MCF 10A (cell line): ENCODE measurements around the gene MLXIP. TPM values are rescaled to one million over a fixed set of nuclear protein-coding genes. Genes with fewer than 3 reads are reported as not detected.

ENCODE experiments used
- BruUV-seq: library from RNA; stranded (reverse); fragments of 400-500 nt; replicated peaks from 2 replicates; lab custom pipeline; 2021; lab: Mats Ljungman, UMichigan
- CTCF ChIA-PET: fragments of 300-600 bp; sonication (Branson Sonifier 250); formaldehyde crosslinking; extraction: SDS; loops from one replicate; lab custom pipeline; 2021; ENCODE audit warnings: antibody characterized with exemption, inconsistent platforms; lab: Yijun Ruan, JAX
- POLR2A ChIA-PET: fragments of 300-600, 350-650 bp; sonication (Branson Sonifier 250); formaldehyde crosslinking; extraction: SDS; loops from one replicate; lab custom pipeline; 2020; ENCODE audit warnings: antibody characterized with exemption, inconsistent platforms; lab: Yijun Ruan, JAX
- DNase-seq: peaks from one replicate; pipeline ENCODE4 v3.0.0-alpha.2; 2018; ENCODE audit not compliant: unreplicated experiment
- H3K27ac Mint-ChIP-seq: one replicate; pipeline ENCODE4 v1.8.0; 2022; ENCODE audit warnings: mild to moderate bottlenecking, low read depth, mixed read lengths; ENCODE audit not compliant: unreplicated experiment
- H3K27me3 Mint-ChIP-seq: one replicate; pipeline ENCODE4 v1.8.0; 2022; ENCODE audit warnings: mixed read lengths; ENCODE audit not compliant: insufficient read depth, unreplicated experiment
- H3K36me3 Mint-ChIP-seq: one replicate; pipeline ENCODE4 v1.8.0; 2022; ENCODE audit warnings: mild to moderate bottlenecking, moderate library complexity, mixed read lengths; ENCODE audit not compliant: insufficient read depth, unreplicated experiment
- H3K4me1 Mint-ChIP-seq: one replicate; pipeline ENCODE4 v1.8.0; 2022; ENCODE audit warnings: mixed read lengths; ENCODE audit not compliant: insufficient read depth, unreplicated experiment
- H3K4me3 Mint-ChIP-seq: one replicate; pipeline ENCODE4 v1.8.0; 2022; ENCODE audit warnings: mild to moderate bottlenecking, moderate library complexity, mixed read lengths; ENCODE audit not compliant: unreplicated experiment
- H3K9me3 Mint-ChIP-seq: one replicate; pipeline ENCODE4 v1.8.0; 2022; ENCODE audit warnings: mixed read lengths; ENCODE audit not compliant: unreplicated experiment
- CTCF ChIP-seq: fragments of 200-600 bp; IDR thresholded peaks from one replicate; pipeline ENCODE4 v1.8.0; 2022; ENCODE audit warnings: antibody characterized with exemption, mild to moderate bottlenecking; ENCODE audit not compliant: unreplicated experiment
- intact Hi-C: fragments of 100-400 bp; cut with micrococcal nuclease; formaldehyde crosslinking; loops from 2 replicates; pipeline ENCODE4 v1.14.1; 2022
- total RNA-seq: library from RNA; stranded (reverse); gene quantifications from 2 replicates; pipeline ENCODE4 v1.2.3, GENCODE V29; 2022

MLXIP gene
- total RNA-seq, 1 experiment from 2014 or later: 35.6 TPM

GRCh38 chr12:122030424-122031035 lies 48.0 kb upstream of the MLXIP start:
- Mint-ChIP-seq H3K36me3 (peaks cover 15% of the 10 kb centered on the region), H3K27me3 (no peaks in the 10 kb centered on the region), H3K4me3 (peak overlapping the region; percentile 38), H3K27ac (peak overlapping the region; percentile 90), H3K4me1 (peaks cover 41% of the 10 kb centered on the region), H3K9me3 (no peaks in the 10 kb centered on the region)
- TF ChIP-seq CTCF: no peak
- no TSS peak for BruUV-seq
- intact Hi-C loops: no loop called here
- POLR2A ChIA-PET: interaction anchor here (1.1 to 1.3 kb wide), 2 partner anchors 9 to 19 kb away, joined by 3 to 4 read pairs; partner anchors contain the start of gene BCL7A
- CTCF ChIA-PET: interaction anchor here (0.6 to 1.3 kb wide), 4 partner anchors 10 to 92 kb away, joined by 3 to 5 read pairs (median 3); no protein-coding TSS in a partner anchor
- no peak for DNase-seq

GRCh38 chr12:122031342-122032216 lies 47.0 kb upstream of the MLXIP start:
- CTCF ChIA-PET: interaction anchor here (0.6 to 1.3 kb wide), 10 partner anchors 9 to 220 kb away, joined by 3 to 5 read pairs (median 3); no protein-coding TSS in a partner anchor
- no peaks in the 10 kb centered on the region for H3K9me3 Mint-ChIP-seq
- H3K4me1 Mint-ChIP-seq: peaks cover 39% of the 10 kb centered on the region
- no peaks in the 10 kb centered on the region for H3K27me3 Mint-ChIP-seq
- DNase-seq: peak; percentile 53
- H3K4me3 Mint-ChIP-seq: peak overlapping the region; percentile 23
- H3K36me3 Mint-ChIP-seq: peaks cover 26% of the 10 kb centered on the region
- intact Hi-C loops: no loop called here
- no peak overlapping the region for H3K27ac Mint-ChIP-seq
- BruUV-seq: no TSS peak
- peak; percentile 57 for TF ChIP-seq CTCF
- POLR2A ChIA-PET: interaction anchor here (0.6 to 1.3 kb wide), 2 partner anchors 10 to 80 kb away, joined by 3 to 4 read pairs; partner anchors contain the start of gene BCL7A

GRCh38 chr12:122032580-122032979 lies 46.0 kb upstream of the MLXIP start:
- Mint-ChIP-seq H3K27ac (no peak overlapping the region), H3K36me3 (peaks cover 32% of the 10 kb centered on the region), H3K4me1 (peaks cover 38% of the 10 kb centered on the region), H3K9me3 (no peaks in the 10 kb centered on the region), H3K4me3 (no peak overlapping the region), H3K27me3 (no peaks in the 10 kb centered on the region)
- no TSS peak for BruUV-seq
- intact Hi-C loops: no loop called here
- CTCF ChIA-PET: interaction anchor here (0.7 to 1.2 kb wide), 2 partner anchors 90 to 133 kb away, joined by 3 to 8 read pairs; no protein-coding TSS in a partner anchor
- no peak for DNase-seq
- POLR2A ChIA-PET: interaction anchor here (0.6 to 0.7 kb wide), 3 partner anchors 81 to 1976 kb away, joined by 3 read pairs; no protein-coding TSS in a partner anchor
- TF ChIP-seq CTCF: no peak

GRCh38 chr12:122035292-122035691 lies 43.3 kb upstream of the MLXIP start:
- Mint-ChIP-seq H3K4me1 (peaks cover 18% of the 10 kb centered on the region), H3K36me3 (peaks cover 43% of the 10 kb centered on the region), H3K4me3 (peak overlapping the region; percentile 28), H3K27ac (peak overlapping the region; percentile 84), H3K27me3 (no peaks in the 10 kb centered on the region), H3K9me3 (no peaks in the 10 kb centered on the region)
- ChIA-PET CTCF (interaction anchor here (0.6 kb wide), 1 partner anchor 288 kb away, joined by 3 read pairs; no protein-coding TSS in a partner anchor), POLR2A (no interaction called here)
- intact Hi-C loops: no loop called here
- DNase-seq: no peak
- TF ChIP-seq CTCF: no peak
- no TSS peak for BruUV-seq
